ENCODE results near the gene ARID1B.

Gene ARID1B

DNA sequence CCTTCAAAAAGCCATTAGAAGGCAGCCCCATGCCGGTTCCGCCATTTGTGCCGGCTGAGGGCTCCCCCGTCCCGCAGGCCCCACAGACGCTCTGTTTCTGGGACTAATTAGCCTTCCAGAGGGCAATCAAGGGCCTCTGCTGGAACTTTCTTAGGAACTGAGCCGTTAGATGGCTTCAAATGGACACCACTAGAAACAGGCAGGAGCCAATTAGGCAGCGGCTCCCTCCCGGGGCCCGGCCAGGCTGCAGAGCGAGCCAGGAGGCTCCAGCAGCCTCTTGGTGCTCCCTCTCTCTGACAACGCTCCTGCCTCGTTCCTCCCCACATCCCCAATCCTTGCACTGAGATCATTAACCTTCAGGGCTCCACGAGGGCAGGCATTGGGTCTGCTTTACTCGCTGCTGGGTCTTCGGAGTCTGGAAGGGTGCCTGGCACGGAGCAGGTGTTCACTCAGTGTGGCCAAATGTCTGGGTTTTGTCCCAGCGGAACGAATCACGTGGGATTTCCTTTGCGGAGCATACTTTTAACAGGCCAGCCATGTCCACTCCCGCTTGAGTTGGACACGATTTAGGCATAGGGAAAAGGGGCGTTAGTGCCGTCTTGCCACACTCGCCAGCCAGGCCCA is 447.9 kb downstream of the ARID1B start:
- no peak overlapping the region for H3K4me3 ChIP-seq (ENCODE audit: low read depth, low read length)
- no peaks in the 10 kb centered on the region for H3K27me3 ChIP-seq (replicated peaks)
- no peaks in the 10 kb centered on the region for H3K36me3 ChIP-seq (replicated peaks)
- TF ChIP-seq, protein P1, sequence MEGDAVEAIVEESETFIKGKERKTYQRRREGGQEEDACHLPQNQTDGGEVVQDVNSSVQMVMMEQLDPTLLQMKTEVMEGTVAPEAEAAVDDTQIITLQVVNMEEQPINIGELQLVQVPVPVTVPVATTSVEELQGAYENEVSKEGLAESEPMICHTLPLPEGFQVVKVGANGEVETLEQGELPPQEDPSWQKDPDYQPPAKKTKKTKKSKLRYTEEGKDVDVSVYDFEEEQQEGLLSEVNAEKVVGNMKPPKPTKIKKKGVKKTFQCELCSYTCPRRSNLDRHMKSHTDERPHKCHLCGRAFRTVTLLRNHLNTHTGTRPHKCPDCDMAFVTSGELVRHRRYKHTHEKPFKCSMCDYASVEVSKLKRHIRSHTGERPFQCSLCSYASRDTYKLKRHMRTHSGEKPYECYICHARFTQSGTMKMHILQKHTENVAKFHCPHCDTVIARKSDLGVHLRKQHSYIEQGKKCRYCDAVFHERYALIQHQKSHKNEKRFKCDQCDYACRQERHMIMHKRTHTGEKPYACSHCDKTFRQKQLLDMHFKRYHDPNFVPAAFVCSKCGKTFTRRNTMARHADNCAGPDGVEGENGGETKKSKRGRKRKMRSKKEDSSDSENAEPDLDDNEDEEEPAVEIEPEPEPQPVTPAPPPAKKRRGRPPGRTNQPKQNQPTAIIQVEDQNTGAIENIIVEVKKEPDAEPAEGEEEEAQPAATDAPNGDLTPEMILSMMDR (IDR thresholded peaks at IDR 0.05; ENCODE audit: low read depth, low read length, missing control alignments) = no peak
- no peak overlapping the region for H3K27ac ChIP-seq
- in situ Hi-C loops (cut with HindIII; ENCODE audit: low pct_ligation_motif_present, low sequenced_read_pairs) = no loop called here
- DNase-seq = no peak

DNA sequence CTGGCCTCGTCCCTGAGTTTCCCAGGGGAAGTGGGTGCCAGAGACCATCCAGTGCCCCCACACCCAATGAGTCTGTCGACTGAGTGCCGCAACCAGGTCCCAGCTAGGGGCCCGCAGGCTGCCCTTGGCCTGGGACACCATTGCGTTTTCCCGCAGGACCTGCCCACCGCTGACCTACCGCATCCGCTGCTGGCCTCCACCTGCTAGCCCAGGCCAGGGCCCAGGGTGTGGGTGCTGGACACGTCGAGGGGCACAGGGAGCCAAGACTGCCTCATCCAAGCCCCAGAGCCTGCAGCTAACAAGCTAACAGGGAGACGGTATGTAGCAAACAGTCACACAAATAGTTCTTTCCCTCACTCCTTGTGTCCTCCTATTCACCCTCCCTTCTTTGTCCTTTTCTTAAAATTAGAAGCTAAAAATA is 448.4 kb downstream of the ARID1B start:
- TF ChIP-seq, protein P1 (IDR thresholded peaks at IDR 0.05; ENCODE audit: low read depth, low read length, missing control alignments) = no peak
- in situ Hi-C loops (cut with HindIII; ENCODE audit: low pct_ligation_motif_present, low sequenced_read_pairs) = no loop called here
- no peak for DNase-seq
- H3K4me3 ChIP-seq (ENCODE audit: low read depth, low read length) = no peak overlapping the region
- H3K27ac ChIP-seq = no peak overlapping the region
- no peaks in the 10 kb centered on the region for H3K36me3 ChIP-seq (replicated peaks)
- H3K27me3 ChIP-seq (replicated peaks) = no peaks in the 10 kb centered on the region

DNA sequence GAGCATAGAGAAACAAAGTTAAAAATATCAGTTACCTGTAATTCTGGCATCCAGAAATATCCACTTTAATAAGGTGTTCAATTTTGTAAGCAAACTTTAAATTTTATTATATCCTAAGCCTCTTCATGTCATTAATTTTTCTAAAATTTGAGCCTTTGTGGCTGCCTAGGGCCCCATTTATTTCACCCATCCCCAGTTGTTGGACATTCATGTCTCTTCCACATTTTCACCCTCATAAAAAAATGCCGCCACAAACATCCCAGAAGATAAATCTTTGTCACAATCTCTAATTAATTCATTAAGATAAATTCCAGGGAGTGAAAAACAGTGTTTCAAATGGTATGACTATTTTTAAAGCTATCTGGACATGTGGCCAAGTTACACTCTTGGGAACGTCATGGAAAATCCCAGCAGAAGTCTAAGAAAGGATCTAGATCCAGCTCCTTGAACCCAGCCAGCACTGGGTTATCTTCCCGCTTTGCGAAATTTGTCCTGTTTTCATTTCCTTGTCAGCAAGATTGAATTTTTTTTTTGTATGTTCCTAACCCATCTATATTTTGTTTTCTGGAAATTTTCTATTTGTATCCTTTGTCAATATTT is 448.9 kb downstream of the ARID1B start:
- Histone ChIP-seq H3K36me3 (replicated peaks) (no peaks in the 10 kb centered on the region), H3K4me3 (ENCODE audit: low read depth, low read length) (no peak overlapping the region), H3K27ac (no peak overlapping the region), H3K27me3 (replicated peaks) (no peaks in the 10 kb centered on the region)
- TF ChIP-seq, protein P1 (IDR thresholded peaks at IDR 0.05; ENCODE audit: low read depth, low read length, missing control alignments) = no peak
- DNase-seq = peak; percentile 32
- in situ Hi-C loops (cut with HindIII; ENCODE audit: low pct_ligation_motif_present, low sequenced_read_pairs) = no loop called here

DNA sequence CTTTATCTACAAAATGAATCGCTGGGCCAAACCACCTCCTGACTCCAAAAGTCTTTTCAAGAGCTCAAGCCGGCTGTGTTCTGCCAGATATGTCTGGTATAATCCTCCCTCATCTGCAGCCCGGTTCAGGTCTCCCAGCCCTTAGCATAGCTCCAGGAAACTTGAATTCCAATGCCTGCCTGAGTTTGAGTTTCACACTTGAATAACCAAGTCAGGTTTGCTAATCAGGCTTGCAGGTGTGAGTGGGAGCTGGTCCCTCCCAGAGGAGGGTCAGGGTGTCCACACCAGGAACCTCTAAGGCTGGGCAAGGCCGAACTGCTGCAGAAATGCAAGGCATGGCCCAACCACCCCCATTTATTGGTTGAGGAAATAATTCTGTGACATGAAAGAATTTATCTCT is 449.6 kb downstream of the ARID1B start:
- DNase-seq = peak; percentile 3
- no peaks in the 10 kb centered on the region for H3K27me3 ChIP-seq (replicated peaks)
- in situ Hi-C loops (cut with HindIII; ENCODE audit: low pct_ligation_motif_present, low sequenced_read_pairs) = no loop called here
- no peaks in the 10 kb centered on the region for H3K36me3 ChIP-seq (replicated peaks)
- no peak overlapping the region for H3K4me3 ChIP-seq (ENCODE audit: low read depth, low read length)
- TF ChIP-seq, protein P1 (IDR thresholded peaks at IDR 0.05; ENCODE audit: low read depth, low read length, missing control alignments) = no peak
- H3K27ac ChIP-seq = no peak overlapping the region

DNA sequence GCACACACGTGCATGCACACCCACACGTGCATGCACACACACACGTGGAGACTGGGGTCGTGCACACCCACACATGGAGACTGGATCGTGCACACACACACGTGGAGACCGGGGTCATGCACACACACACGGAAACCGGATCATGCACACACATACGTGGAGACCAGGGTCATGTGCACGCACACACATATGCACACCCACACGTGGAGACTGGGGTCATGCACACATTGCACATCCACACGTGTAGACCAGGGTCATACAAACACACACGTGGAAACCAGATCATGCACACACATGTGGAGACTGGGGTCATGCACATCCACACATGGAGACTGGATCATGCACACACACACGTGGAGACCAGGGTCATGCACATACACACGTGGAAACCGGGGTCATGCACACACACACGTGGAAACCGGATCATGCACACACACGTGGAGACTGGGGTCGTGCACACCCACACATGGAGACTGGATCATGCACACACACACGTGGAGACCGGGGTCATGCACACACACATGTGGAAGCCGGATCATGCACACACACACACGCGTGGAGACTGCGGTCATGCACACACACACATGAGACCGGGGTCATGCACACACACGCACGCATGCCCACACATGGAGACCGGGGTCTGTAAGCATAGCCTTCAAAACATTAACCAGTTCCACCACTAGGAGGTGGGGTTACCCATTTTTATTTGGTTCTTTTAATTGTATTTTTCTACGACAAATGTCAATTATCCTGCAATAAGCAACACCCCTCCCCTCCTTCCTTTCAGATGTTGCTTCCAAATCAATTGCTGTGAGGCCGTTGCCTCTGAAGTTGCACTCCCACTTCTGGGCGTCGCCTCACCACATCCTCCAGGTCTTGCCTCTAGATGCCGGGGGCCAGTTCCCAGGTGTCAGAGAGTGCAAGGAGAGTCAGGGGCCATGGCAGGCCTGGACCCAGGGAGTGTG is 450.3 kb downstream of the ARID1B start:
- no peaks in the 10 kb centered on the region for H3K36me3 ChIP-seq (replicated peaks)
- TF ChIP-seq, protein P1 (IDR thresholded peaks at IDR 0.05; ENCODE audit: low read depth, low read length, missing control alignments) = peak; percentile 44
- in situ Hi-C loops (cut with HindIII; ENCODE audit: low pct_ligation_motif_present, low sequenced_read_pairs) = no loop called here
- H3K27ac ChIP-seq = no peak overlapping the region
- peak; percentile 7 for DNase-seq
- no peak overlapping the region for H3K4me3 ChIP-seq (ENCODE audit: low read depth, low read length)
- no peaks in the 10 kb centered on the region for H3K27me3 ChIP-seq (replicated peaks)
